HepG2 (cell line): ENCODE measurements around the gene ABHD4. TPM values are rescaled to one million over a fixed set of nuclear protein-coding genes. Genes with fewer than 3 reads are reported as not detected.

Source experiments
- AHR ChIP-seq: IDR thresholded peaks from 2 replicates; pipeline ENCODE4 v1.6.1; 2018; ENCODE audit warnings: missing genetic modification reagents, missing compliant biosample characterization
- EHMT2 ChIP-seq: fragments of 200-600 bp; sonication (generic); IDR thresholded peaks from 2 replicates; pipeline ENCODE4 v1.7.0; 2017; ENCODE audit warnings: antibody characterized with exemption, low read depth, low read length, borderline replicate concordance
- MED13 ChIP-seq: sonication (generic); formaldehyde crosslinking; IDR thresholded peaks from 2 replicates; pipeline ENCODE4 v1.5.0; 2020; ENCODE audit warnings: missing genetic modification reagents
- MIER2 ChIP-seq: IDR thresholded peaks from 2 replicates; pipeline ENCODE4 v1.6.1; 2016; ENCODE audit warnings: missing biosample characterization, missing genetic modification reagents
- MIER3 ChIP-seq: IDR thresholded peaks from 2 replicates; pipeline ENCODE4 v1.6.1; 2016; ENCODE audit warnings: missing compliant biosample characterization, borderline replicate concordance
- NFATC3 ChIP-seq: sonication (generic); formaldehyde crosslinking; IDR thresholded peaks from 2 replicates; pipeline ENCODE4 v1.5.1; 2020; ENCODE audit warnings: mild to moderate bottlenecking, missing genetic modification reagents
- ZBTB1 ChIP-seq: sonication (generic); formaldehyde crosslinking; IDR thresholded peaks from 2 replicates; pipeline ENCODE4 v1.4.0; 2020; ENCODE audit warnings: missing genetic modification reagents, borderline replicate concordance
- ZFY ChIP-seq: sonication (generic); formaldehyde crosslinking; IDR thresholded peaks from 2 replicates; pipeline ENCODE4 v1.4.0; 2020; ENCODE audit warnings: missing genetic modification reagents
- ZKSCAN8 ChIP-seq: IDR thresholded peaks from 2 replicates; pipeline ENCODE4 v1.6.1; 2016; ENCODE audit warnings: borderline replicate concordance, missing genetic modification reagents, missing compliant biosample characterization
- ZNF101 ChIP-seq: sonication (generic); formaldehyde crosslinking; IDR thresholded peaks from 2 replicates; pipeline ENCODE4 v1.4.0; 2020; ENCODE audit warnings: mild to moderate bottlenecking, low read depth, missing genetic modification reagents, borderline replicate concordance
- ZNF264 ChIP-seq: sonication (generic); formaldehyde crosslinking; IDR thresholded peaks from 2 replicates; pipeline ENCODE4 v1.4.0; 2020; ENCODE audit warnings: missing genetic modification reagents
- ZNF317 ChIP-seq: sonication (generic); formaldehyde crosslinking; IDR thresholded peaks from 2 replicates; pipeline ENCODE4 v1.5.0; 2020; ENCODE audit warnings: mild to moderate bottlenecking, missing genetic modification reagents
- ZNF354B ChIP-seq: sonication (generic); formaldehyde crosslinking; IDR thresholded peaks from 2 replicates; pipeline ENCODE4 v1.8.0; 2022; ENCODE audit warnings: mild to moderate bottlenecking, missing genetic modification reagents
- ZNF749 ChIP-seq: sonication (generic); formaldehyde crosslinking; IDR thresholded peaks from 2 replicates; pipeline ENCODE4 v1.8.0; 2022; ENCODE audit warnings: mild to moderate bottlenecking, missing genetic modification reagents, moderate library complexity, borderline replicate concordance
- polyA plus RNA-seq, 8 experiments: library from polyadenylated mRNA; depleted of rRNA in 3 of 8; stranded (reverse) in 7 of 8; unstranded in 1 of 8; fragments of >200 nt; fragmentation: Illumina TruSeq in 4 of 8; extraction: Trizol in 4 of 8; gene quantifications; 2 replicates each; pipeline versions ENCODE4 v1.2.1 to v1.2.3, GENCODE V29; 2011 to 2016; ENCODE audit warnings: low read depth in 4 of 8, missing spikeins in 1 of 8, mixed read lengths in 1 of 8; ENCODE audit not compliant: insufficient read depth in 1 of 8
- total RNA-seq, 5 experiments: library from RNA; depleted of rRNA; stranded (reverse); fragments of >200 nt; fragmentation: Illumina TruSeq; extraction: Trizol; gene quantifications; 2 replicates each; pipeline ENCODE4 v1.2.3, GENCODE V29; 2016; ENCODE audit warnings: low read depth in 1 of 5
- TF ChIP-seq, protein P1 (sequence below): sonication (generic); formaldehyde crosslinking; IDR thresholded peaks from 2 replicates; pipeline ENCODE4 v1.4.0; 2020; ENCODE audit warnings: missing genetic modification reagents
- TF ChIP-seq, protein P2 (sequence below): sonication (generic); formaldehyde crosslinking; IDR thresholded peaks from 2 replicates; pipeline ENCODE4 v1.4.0; 2020; ENCODE audit warnings: missing genetic modification reagents, borderline replicate concordance
- TF ChIP-seq, protein P3 (sequence below): sonication (generic); formaldehyde crosslinking; IDR thresholded peaks from 2 replicates; pipeline ENCODE4 v1.5.0; 2020; ENCODE audit warnings: mild to moderate bottlenecking, missing genetic modification reagents
- TF ChIP-seq, protein P4 (sequence below): sonication (generic); formaldehyde crosslinking; IDR thresholded peaks from 2 replicates; pipeline ENCODE4 v1.4.0; 2020; ENCODE audit warnings: missing genetic modification reagents
- TF ChIP-seq, protein P5 (sequence below), 2 experiments: sonication (generic) in 1 of 2; formaldehyde crosslinking in 1 of 2; IDR thresholded peaks; 2 replicates each; pipeline versions ENCODE4 v1.5.1 to v1.6.1; 2011 to 2020; ENCODE audit warnings: borderline replicate concordance in 1 of 2, low read depth in 1 of 2, low read length in 1 of 2, mild to moderate bottlenecking in 1 of 2, missing genetic modification reagents in 1 of 2, moderate library complexity in 1 of 2

Gene ABHD4
- total and polyA plus RNA-seq, 2 of the 13 experiments (the other 11 are each of a cell fraction or from before 2014, with no cell fraction given) = 16.1 to 47.5 TPM

DNA sequence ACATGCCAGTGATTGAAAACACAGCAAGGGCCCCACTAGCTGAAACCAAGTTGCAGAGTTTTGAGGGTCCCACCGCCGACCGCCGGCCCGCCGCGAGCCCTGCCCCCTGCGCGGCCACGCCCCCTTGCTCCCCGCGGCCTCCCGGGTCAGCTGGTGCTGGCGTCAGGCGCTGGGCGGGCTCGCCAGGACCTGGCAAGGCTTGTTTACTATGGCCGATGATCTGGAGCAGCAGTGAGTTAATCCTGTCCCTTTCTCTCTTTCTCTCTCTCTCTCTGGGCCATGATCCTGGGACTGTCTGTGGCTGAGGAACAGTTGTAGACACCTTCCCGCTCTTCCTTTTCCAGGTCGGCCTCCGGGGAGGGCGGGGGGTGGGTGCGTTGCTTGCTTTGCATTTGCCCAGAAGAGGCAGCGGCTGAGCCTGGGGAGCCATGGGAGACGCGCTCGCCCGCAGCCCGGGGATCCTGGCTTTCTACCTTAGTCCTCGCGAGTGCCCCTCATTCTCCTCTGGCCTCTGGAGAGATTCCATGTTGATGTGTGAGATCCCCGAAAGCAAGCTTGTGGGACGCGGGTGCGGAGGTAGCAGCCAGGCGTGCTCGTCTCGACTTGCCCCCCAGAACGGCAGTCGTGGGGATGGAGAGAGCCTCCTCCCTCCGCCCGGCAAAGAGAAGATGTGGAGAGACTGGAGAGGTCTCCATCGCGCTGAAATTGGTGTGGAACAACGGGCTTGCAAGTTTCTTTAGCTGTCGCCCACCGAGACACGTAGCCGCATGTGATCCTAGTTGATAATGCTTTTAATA is at the start of gene ABHD4 (continued):
- TF ChIP-seq, protein P1, sequence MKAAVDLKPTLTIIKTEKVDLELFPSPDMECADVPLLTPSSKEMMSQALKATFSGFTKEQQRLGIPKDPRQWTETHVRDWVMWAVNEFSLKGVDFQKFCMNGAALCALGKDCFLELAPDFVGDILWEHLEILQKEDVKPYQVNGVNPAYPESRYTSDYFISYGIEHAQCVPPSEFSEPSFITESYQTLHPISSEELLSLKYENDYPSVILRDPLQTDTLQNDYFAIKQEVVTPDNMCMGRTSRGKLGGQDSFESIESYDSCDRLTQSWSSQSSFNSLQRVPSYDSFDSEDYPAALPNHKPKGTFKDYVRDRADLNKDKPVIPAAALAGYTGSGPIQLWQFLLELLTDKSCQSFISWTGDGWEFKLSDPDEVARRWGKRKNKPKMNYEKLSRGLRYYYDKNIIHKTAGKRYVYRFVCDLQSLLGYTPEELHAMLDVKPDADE (CRISPR knock-in tag) = no peak
- TF ChIP-seq, protein P2, sequence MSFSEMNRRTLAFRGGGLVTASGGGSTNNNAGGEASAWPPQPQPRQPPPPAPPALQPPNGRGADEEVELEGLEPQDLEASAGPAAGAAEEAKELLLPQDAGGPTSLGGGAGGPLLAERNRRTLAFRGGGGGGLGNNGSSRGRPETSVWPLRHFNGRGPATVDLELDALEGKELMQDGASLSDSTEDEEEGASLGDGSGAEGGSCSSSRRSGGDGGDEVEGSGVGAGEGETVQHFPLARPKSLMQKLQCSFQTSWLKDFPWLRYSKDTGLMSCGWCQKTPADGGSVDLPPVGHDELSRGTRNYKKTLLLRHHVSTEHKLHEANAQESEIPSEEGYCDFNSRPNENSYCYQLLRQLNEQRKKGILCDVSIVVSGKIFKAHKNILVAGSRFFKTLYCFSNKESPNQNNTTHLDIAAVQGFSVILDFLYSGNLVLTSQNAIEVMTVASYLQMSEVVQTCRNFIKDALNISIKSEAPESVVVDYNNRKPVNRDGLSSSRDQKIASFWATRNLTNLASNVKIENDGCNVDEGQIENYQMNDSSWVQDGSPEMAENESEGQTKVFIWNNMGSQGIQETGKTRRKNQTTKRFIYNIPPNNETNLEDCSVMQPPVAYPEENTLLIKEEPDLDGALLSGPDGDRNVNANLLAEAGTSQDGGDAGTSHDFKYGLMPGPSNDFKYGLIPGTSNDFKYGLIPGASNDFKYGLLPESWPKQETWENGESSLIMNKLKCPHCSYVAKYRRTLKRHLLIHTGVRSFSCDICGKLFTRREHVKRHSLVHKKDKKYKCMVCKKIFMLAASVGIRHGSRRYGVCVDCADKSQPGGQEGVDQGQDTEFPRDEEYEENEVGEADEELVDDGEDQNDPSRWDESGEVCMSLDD (CRISPR knock-in tag) = 0 out of 2 replicates have a peak, but pooled peaks have one; percentile 27
- TF ChIP-seq ZNF749 = 0 out of 2 replicates have a peak, but pooled peaks have one; percentile 51
- TF ChIP-seq MIER3 (CRISPR knock-in tag) = no peak
- TF ChIP-seq, protein P3, sequence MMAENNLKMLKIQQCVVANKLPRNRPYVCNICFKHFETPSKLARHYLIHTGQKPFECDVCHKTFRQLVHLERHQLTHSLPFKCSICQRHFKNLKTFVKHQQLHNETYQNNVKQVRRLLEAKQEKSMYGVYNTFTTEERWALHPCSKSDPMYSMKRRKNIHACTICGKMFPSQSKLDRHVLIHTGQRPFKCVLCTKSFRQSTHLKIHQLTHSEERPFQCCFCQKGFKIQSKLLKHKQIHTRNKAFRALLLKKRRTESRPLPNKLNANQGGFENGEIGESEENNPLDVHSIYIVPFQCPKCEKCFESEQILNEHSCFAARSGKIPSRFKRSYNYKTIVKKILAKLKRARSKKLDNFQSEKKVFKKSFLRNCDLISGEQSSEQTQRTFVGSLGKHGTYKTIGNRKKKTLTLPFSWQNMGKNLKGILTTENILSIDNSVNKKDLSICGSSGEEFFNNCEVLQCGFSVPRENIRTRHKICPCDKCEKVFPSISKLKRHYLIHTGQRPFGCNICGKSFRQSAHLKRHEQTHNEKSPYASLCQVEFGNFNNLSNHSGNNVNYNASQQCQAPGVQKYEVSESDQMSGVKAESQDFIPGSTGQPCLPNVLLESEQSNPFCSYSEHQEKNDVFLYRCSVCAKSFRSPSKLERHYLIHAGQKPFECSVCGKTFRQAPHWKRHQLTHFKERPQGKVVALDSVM (CRISPR knock-in tag) = 0 out of 2 replicates have a peak, but pooled peaks have one; percentile 49
- peak; percentile 97; the same call in 1 of the 2 replicates for TF ChIP-seq NFATC3
- TF ChIP-seq, protein P4, sequence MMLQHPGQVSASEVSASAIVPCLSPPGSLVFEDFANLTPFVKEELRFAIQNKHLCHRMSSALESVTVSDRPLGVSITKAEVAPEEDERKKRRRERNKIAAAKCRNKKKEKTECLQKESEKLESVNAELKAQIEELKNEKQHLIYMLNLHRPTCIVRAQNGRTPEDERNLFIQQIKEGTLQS = 0 out of 2 replicates have a peak, but pooled peaks have one; percentile 21
- 0 out of 2 replicates have a peak, but pooled peaks have one; percentile 31 for TF ChIP-seq MED13 (CRISPR knock-in tag)
- TF ChIP-seq ZNF264 (CRISPR knock-in tag) = no peak; the same call in 1 of the 2 replicates
- TF ChIP-seq ZNF354B = peak; percentile 94; the same call in 1 of the 2 replicates
- TF ChIP-seq, protein P5, sequence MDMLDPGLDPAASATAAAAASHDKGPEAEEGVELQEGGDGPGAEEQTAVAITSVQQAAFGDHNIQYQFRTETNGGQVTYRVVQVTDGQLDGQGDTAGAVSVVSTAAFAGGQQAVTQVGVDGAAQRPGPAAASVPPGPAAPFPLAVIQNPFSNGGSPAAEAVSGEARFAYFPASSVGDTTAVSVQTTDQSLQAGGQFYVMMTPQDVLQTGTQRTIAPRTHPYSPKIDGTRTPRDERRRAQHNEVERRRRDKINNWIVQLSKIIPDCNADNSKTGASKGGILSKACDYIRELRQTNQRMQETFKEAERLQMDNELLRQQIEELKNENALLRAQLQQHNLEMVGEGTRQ (IDR thresholded peaks at IDR 0.05; ENCODE audit: low read depth, low read length) = peak; percentile 42
- TF ChIP-seq, protein P5 (CRISPR knock-in tag; IDR thresholded peaks at IDR 0.05; ENCODE audit: borderline replicate concordance) = no peak
- no peak for TF ChIP-seq EHMT2
- TF ChIP-seq ZFY (CRISPR knock-in tag) = peak; percentile 70
- TF ChIP-seq ZNF101 (CRISPR knock-in tag) = 0 out of 2 replicates have a peak, but pooled peaks have one; percentile 78
- TF ChIP-seq ZBTB1 = no peak
- peak; percentile 7; the same call in 1 of the 2 replicates for TF ChIP-seq MIER2 (CRISPR knock-in tag)
- 0 out of 2 replicates have a peak, but pooled peaks have one; percentile 49 for TF ChIP-seq ZNF317 (CRISPR knock-in tag)
- TF ChIP-seq AHR (CRISPR knock-in tag) = peak; percentile 75; the same call in 1 of the 2 replicates
- no peak; the same call in 1 of the 2 replicates for TF ChIP-seq ZKSCAN8 (CRISPR knock-in tag)
